Ishikawa (cell line): ENCODE measurements around the gene USP46.

ENCODE experiments used
- CEBPB ChIP-seq: IDR thresholded peaks from 2 replicates; pipeline ENCODE4 v1.6.1; 2012
- CREB1 ChIP-seq: IDR thresholded peaks from 2 replicates; pipeline ENCODE4 v1.6.1; 2012; ENCODE audit warnings: low read depth
- EGR1 ChIP-seq: IDR thresholded peaks from 2 replicates; pipeline ENCODE4 v1.6.1; 2012
- EP300 ChIP-seq: IDR thresholded peaks from 2 replicates; pipeline ENCODE4 v1.6.1; 2012; ENCODE audit warnings: borderline replicate concordance
- FOXM1 ChIP-seq: IDR thresholded peaks from 2 replicates; pipeline ENCODE4 v1.6.1; 2012; ENCODE audit warnings: low read depth, borderline replicate concordance
- NFIC ChIP-seq: IDR thresholded peaks from 2 replicates; pipeline ENCODE4 v1.6.1; 2012
- RAD21 ChIP-seq: IDR thresholded peaks from 2 replicates; pipeline ENCODE4 v1.6.1; 2012; ENCODE audit warnings: low read depth
- TAF1 ChIP-seq: IDR thresholded peaks from 2 replicates; pipeline ENCODE4 v1.6.1; 2012; ENCODE audit warnings: low read depth, mild to moderate bottlenecking
- TCF12 ChIP-seq: IDR thresholded peaks from 2 replicates; pipeline ENCODE4 v1.6.1; 2012; ENCODE audit warnings: low read depth
- TEAD4 ChIP-seq: IDR thresholded peaks from 2 replicates; pipeline ENCODE4 v1.6.1; 2012
- YY1 ChIP-seq: IDR thresholded peaks from 2 replicates; pipeline ENCODE4 v1.6.1; 2012; ENCODE audit warnings: low read depth
- ZBTB7A ChIP-seq: IDR thresholded peaks from 2 replicates; pipeline ENCODE4 v1.6.1; 2012; ENCODE audit warnings: low read depth
- TF ChIP-seq, protein P1 (sequence below): IDR thresholded peaks from 2 replicates; pipeline ENCODE4 v1.6.1; 2012; ENCODE audit warnings: low read depth, mild to moderate bottlenecking
- TF ChIP-seq, protein P2 (sequence below): IDR thresholded peaks from 2 replicates; pipeline ENCODE4 v1.6.1; 2012
- TF ChIP-seq, protein P3 (sequence below): IDR thresholded peaks from 2 replicates; pipeline ENCODE4 v1.6.1; 2012

USP46 gene

DNA sequence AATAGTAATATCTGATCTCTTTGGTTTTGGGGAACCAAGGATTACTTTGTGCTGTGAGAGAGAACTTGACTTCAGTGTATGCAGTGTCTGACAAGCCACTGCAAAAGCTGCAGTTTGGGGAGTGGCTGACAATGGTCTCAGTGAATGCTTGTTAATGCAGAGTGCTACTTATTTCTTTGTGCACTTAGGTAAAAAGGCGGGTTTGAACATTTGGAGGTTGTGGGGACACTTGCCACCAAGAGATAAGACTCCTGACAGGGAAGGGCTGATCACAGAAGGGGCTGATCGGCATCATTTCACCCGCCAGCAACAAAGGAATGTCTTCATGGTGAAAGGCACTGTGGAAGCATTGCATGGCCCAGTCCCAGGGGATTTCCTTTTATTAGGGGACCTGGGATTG lies 28.6 kb upstream of the USP46 start:
- TF ChIP-seq TCF12 (no peak), ZBTB7A (no peak), NFIC (no peak), TEAD4 (no peak), RAD21 (no peak), YY1 (no peak), FOXM1 (no peak)
- TF ChIP-seq, protein P1, sequence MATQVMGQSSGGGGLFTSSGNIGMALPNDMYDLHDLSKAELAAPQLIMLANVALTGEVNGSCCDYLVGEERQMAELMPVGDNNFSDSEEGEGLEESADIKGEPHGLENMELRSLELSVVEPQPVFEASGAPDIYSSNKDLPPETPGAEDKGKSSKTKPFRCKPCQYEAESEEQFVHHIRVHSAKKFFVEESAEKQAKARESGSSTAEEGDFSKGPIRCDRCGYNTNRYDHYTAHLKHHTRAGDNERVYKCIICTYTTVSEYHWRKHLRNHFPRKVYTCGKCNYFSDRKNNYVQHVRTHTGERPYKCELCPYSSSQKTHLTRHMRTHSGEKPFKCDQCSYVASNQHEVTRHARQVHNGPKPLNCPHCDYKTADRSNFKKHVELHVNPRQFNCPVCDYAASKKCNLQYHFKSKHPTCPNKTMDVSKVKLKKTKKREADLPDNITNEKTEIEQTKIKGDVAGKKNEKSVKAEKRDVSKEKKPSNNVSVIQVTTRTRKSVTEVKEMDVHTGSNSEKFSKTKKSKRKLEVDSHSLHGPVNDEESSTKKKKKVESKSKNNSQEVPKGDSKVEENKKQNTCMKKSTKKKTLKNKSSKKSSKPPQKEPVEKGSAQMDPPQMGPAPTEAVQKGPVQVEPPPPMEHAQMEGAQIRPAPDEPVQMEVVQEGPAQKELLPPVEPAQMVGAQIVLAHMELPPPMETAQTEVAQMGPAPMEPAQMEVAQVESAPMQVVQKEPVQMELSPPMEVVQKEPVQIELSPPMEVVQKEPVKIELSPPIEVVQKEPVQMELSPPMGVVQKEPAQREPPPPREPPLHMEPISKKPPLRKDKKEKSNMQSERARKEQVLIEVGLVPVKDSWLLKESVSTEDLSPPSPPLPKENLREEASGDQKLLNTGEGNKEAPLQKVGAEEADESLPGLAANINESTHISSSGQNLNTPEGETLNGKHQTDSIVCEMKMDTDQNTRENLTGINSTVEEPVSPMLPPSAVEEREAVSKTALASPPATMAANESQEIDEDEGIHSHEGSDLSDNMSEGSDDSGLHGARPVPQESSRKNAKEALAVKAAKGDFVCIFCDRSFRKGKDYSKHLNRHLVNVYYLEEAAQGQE, result no peak
- TF ChIP-seq, protein P2, sequence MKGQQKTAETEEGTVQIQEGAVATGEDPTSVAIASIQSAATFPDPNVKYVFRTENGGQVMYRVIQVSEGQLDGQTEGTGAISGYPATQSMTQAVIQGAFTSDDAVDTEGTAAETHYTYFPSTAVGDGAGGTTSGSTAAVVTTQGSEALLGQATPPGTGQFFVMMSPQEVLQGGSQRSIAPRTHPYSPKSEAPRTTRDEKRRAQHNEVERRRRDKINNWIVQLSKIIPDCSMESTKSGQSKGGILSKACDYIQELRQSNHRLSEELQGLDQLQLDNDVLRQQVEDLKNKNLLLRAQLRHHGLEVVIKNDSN, result no peak

- TF ChIP-seq, protein P3, sequence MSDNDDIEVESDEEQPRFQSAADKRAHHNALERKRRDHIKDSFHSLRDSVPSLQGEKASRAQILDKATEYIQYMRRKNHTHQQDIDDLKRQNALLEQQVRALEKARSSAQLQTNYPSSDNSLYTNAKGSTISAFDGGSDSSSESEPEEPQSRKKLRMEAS, result no peak
- TF ChIP-seq TCF12, result no peak
- TF ChIP-seq, protein P2, result no peak
- no peak for TF ChIP-seq TEAD4
- no peak for TF ChIP-seq NFIC
- TF ChIP-seq CREB1, result no peak
- TF ChIP-seq YY1, result no peak
- TF ChIP-seq, protein P1, result no peak
- no peak for TF ChIP-seq RAD21
- no peak for TF ChIP-seq ZBTB7A
- TF ChIP-seq TAF1, result no peak
- TF ChIP-seq CEBPB, result no peak
Measured at GRCh38 chr4:52685316-52685715, 26.2 kb upstream of the USP46 start.

- no peak for TF ChIP-seq RAD21
- no peak for TF ChIP-seq EGR1
- TF ChIP-seq NFIC, result no peak
- TF ChIP-seq CEBPB, result no peak
- TF ChIP-seq, protein P1, result no peak
- no peak for TF ChIP-seq TEAD4
- no peak for TF ChIP-seq CREB1
- TF ChIP-seq FOXM1, result no peak
Measured at GRCh38 chr4:52684896-52685295, 25.8 kb upstream of the USP46 start.

DNA sequence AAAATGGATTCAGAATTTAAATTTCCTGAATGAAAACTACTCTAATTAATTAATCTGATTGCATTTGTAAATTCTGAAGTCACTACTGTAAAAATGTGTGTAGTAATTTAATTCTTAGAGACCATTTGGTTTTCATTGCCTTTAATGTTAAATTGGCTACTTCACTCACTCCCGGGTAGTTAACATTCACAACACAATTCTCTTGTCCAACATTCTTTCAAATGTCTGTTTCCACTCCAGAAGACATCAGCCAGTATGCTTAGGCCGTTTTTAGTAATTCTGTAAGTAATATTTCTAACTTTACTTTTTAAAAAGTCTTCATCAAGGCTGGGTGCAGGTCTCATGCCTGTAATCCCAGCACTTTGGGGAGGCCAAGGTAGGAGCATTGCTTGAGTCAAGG lies 21.3 kb upstream of the USP46 start:
- TF ChIP-seq TAF1 (no peak), ZBTB7A (no peak), CEBPB (no peak), EGR1 (no peak), YY1 (no peak), CREB1 (no peak), TCF12 (no peak), RAD21 (no peak), TEAD4 (no peak), FOXM1 (no peak), NFIC (no peak), EP300 (no peak)
- TF ChIP-seq, protein P2, result no peak
- TF ChIP-seq, protein P1, result no peak
- TF ChIP-seq, protein P3, result no peak
